SK-N-SH (cell line): ENCODE results near the gene PNP.

ENCODE experiments used
- CTCF ChIP-seq: fragments of 200-600 bp; sonication (generic); IDR thresholded peaks from 2 replicates; pipeline ENCODE4 v1.6.1; 2017; ENCODE audit warnings: antibody characterized with exemption, mild to moderate bottlenecking, moderate library complexity
- MAX ChIP-seq: IDR thresholded peaks from 2 replicates; pipeline ENCODE4 v1.4.0; 2012; ENCODE audit warnings: low read depth
- NFIC ChIP-seq: IDR thresholded peaks from 2 replicates; pipeline ENCODE4 v1.4.0; 2012; ENCODE audit warnings: borderline replicate concordance
- RXRA ChIP-seq: IDR thresholded peaks from 2 replicates; pipeline ENCODE4 v1.4.0; 2012; ENCODE audit warnings: low read depth, mild to moderate bottlenecking, borderline replicate concordance
- USF2 ChIP-seq: fragments of 150-350 bp; IDR thresholded peaks from 2 replicates; pipeline ENCODE4 v1.6.1; 2017; ENCODE audit warnings: antibody characterized with exemption, low read length, low read depth, borderline replicate concordance

- no peak for TF ChIP-seq NFIC
- no peak for TF ChIP-seq RXRA
- TF ChIP-seq USF2: no peak
- TF ChIP-seq CTCF: no peak
- no peak for TF ChIP-seq MAX
Measured at GRCh38 chr14:20438664-20439063, 30.5 kb upstream of the PNP start.
